LNCaP clone FGC (cell line): Measurements from ENCODE around the gene ZNF423.

Experiments used
- DNase-seq: peaks from one replicate; pipeline ENCODE4 v3.0.0-alpha.2; 2011; ENCODE audit warnings: low read depth
- H3K4me3 ChIP-seq: 2 replicates; pipeline ENCODE4 v1.5.1; 2011; ENCODE audit warnings: mild to moderate bottlenecking, low read depth, low read length, control low read depth
- CTCF ChIP-seq: IDR thresholded peaks from 2 replicates; pipeline ENCODE4 v1.5.1; 2012; ENCODE audit warnings: mild to moderate bottlenecking; ENCODE audit not compliant: control insufficient read depth, insufficient read depth; ENCODE audit errors: extremely low read depth

Gene ZNF423

GRCh38 chr16:49533422-49533821, 322.5 kb downstream of the ZNF423 start:
- no peak for TF ChIP-seq CTCF
- no peak overlapping the region for H3K4me3 ChIP-seq
- DNase-seq = no peak

DNA sequence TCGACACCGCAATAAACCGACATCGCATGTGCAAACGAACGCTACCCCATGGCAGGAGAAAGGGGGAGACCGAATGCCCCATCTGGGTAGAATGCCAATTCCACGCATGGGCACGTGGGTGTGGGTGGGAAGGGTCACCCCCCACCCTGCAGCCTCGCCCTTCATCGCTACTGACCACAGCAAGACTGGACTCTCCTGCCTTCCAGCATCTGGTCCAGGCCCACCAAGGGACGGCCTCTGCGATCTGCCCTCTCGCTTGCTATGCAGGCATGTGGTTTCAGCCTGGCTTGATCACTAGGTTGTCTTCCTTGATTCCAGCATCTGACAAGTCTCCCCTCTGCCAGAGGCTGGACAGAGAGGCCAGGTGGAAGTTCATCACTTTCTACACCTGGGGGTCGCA, 323.0 kb downstream of the ZNF423 start:
- DNase-seq = no peak
- no peak overlapping the region for H3K4me3 ChIP-seq
- TF ChIP-seq CTCF = no peak

DNA sequence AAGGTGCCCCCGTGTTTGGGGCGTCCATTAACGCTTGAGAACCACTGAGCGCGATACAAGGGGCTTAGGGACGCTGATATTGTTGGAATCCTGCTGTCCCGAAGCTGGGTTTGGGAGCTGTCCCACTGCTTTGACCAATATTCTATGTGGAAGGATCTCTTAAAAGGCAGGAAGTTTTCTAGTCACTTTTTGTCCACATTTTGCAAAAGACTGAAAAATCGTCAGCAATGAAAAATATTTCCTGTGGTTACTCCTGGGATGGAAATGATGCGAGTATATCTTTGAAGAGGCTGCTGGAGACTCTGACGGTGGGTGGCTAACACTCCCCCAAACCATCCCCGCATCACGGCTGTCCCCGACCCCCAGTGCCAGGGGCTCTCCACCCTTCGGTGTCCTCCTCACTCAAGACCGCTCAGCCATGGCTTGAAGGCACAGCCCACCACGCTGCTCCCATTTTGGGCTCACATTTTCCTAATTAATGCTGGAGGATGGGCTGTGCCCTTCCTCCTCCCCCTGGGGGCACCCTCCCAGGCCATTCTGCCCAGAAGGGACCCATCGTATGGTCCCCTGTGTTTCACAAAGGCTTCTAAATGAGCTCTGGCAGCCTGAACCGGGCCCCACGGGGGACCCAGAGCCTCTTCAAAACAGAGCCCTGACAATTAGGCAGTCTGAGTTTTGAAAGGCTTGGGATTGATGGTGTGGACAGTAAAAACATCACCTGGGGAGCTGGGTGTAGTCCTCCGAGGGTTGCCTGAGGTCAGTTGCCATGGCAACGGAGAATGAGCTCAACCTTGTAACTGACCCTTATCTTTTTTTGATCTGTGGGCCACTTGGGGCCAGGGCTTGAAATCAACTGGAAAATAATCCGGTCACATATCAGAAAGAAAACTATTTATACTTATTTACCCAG, 323.7 kb downstream of the ZNF423 start:
- no peak for DNase-seq
- H3K4me3 ChIP-seq = no peak overlapping the region
- TF ChIP-seq CTCF = no peak

DNA sequence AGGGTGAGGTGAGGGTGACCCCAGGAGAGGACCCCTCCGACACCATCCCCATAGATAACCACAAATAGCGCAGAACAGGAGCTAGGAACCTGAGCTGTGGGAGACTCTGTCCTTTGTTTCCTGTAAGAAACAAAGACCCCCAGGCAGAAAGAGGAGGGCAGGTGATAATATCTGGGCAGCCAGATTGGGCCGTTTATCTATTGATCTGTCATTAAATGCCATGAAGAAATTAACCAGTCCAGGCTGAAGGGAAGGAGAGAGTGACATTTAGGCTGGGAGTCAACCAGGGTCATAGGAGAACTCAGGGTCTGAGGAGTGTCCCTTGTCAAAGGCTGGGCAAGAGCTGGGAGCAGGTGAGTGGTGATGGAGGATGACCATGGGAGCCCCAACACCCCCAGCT, 324.5 kb downstream of the ZNF423 start:
- DNase-seq = no peak
- TF ChIP-seq CTCF = no peak
- no peak overlapping the region for H3K4me3 ChIP-seq

GRCh38 chr16:49530427-49530970, 325.4 kb downstream of the ZNF423 start:
- no peak for DNase-seq
- H3K4me3 ChIP-seq = no peak overlapping the region
- no peak for TF ChIP-seq CTCF

DNA sequence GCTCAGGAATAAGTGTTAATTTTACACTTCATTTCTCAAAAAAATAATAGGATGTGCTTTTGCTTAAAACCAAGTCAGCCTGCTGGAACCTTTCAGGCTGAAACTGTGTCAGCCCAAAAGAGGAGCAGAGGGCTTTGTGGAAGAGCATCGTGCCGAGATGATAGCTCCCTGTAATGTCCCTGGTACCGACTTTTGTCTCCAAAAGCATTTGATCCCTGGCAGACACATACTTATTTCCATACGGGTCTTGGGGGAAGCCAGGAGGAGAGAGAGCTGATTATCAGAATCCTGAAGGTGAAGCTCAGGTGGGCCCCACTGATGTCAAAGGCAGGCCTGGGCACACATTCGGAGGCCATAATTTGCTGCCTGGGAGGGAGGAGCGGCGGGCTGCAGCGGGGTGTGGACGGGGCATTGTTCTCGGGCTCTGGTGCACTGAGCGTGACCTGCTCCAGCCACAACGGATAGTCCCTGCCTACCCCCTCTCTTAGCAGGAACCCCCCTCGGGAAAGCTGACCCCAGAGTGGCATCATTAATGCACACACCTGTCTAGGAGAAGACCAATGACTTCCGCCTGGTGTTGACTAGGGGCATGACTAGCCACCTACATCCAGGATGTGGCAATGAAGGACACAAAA, 326.4 kb downstream of the ZNF423 start:
- H3K4me3 ChIP-seq = no peak overlapping the region
- no peak for DNase-seq
- TF ChIP-seq CTCF = no peak
